Neural progenitor cell (in vitro differentiated cells): ENCODE results near the gene USP34. TPM values are rescaled to one million over a fixed set of nuclear protein-coding genes. Genes with fewer than 3 reads are reported as not detected.

Experiments
- DNase-seq: peaks from one replicate; pipeline ENCODE4 v3.0.0-alpha.2; 2016; ENCODE audit warnings: low spot score
- H2AFZ ChIP-seq: fragments of 200-600 bp; sonication (generic); replicated peaks from 2 replicates; pipeline ENCODE4 v1.6.1; 2016; ENCODE audit warnings: antibody characterized with exemption
- H3F3A ChIP-seq: fragments of 200-600 bp; sonication (generic); 2 replicates; pipeline ENCODE4 v1.6.1; 2016; ENCODE audit warnings: antibody characterized with exemption, low read depth
- H3K27ac ChIP-seq: fragments of 200-600 bp; sonication (generic); 2 replicates; pipeline ENCODE4 v1.5.1; 2016; ENCODE audit warnings: mild to moderate bottlenecking
- H3K27me3 ChIP-seq: fragments of 200-600 bp; sonication (generic); 2 replicates; pipeline ENCODE4 v1.6.1; 2016; ENCODE audit warnings: mild to moderate bottlenecking, moderate library complexity
- H3K36me3 ChIP-seq: fragments of 200-600 bp; sonication (generic); 2 replicates; pipeline ENCODE4 v1.5.1; 2016
- H3K4me1 ChIP-seq: fragments of 200-600 bp; sonication (generic); 2 replicates; pipeline ENCODE4 v1.6.1; 2016; ENCODE audit warnings: mixed run types
- H3K4me2 ChIP-seq: fragments of 200-600 bp; sonication (generic); 2 replicates; pipeline ENCODE4 v1.6.1; 2016
- H3K4me3 ChIP-seq: fragments of 200-600 bp; sonication (generic); 2 replicates; pipeline ENCODE4 v1.5.1; 2016
- H3K79me2 ChIP-seq: fragments of 200-600 bp; sonication (generic); 2 replicates; pipeline ENCODE4 v1.6.1; 2016; ENCODE audit warnings: low read depth
- H3K9ac ChIP-seq: fragments of 200-600 bp; sonication (generic); 2 replicates; pipeline ENCODE4 v1.6.1; 2016
- H3K9me3 ChIP-seq: fragments of 200-600 bp; sonication (generic); 2 replicates; pipeline ENCODE4 v1.5.1; 2016; ENCODE audit warnings: low read depth
- H4K20me1 ChIP-seq: fragments of 200-600 bp; sonication (generic); 2 replicates; pipeline ENCODE4 v1.6.1; 2016; ENCODE audit warnings: low read depth
- H3K27ac Mint-ChIP-seq: 3 replicates; pipeline ENCODE4 v1.8.0; 2021; ENCODE audit warnings: mixed read lengths
- H3K27me3 Mint-ChIP-seq: 2 replicates; pipeline ENCODE4 v1.8.0; 2022; ENCODE audit warnings: low read depth, mild to moderate bottlenecking, inconsistent platforms, moderate library complexity, mixed read lengths; ENCODE audit not compliant: insufficient read depth
- H3K36me3 Mint-ChIP-seq: 3 replicates; pipeline ENCODE4 v1.8.0; 2021; ENCODE audit warnings: mixed read lengths
- H3K4me1 Mint-ChIP-seq: 3 replicates; pipeline ENCODE4 v1.8.0; 2021; ENCODE audit warnings: mixed read lengths
- H3K4me3 Mint-ChIP-seq: 3 replicates; pipeline ENCODE4 v1.8.0; 2021; ENCODE audit warnings: mild to moderate bottlenecking, moderate library complexity, mixed read lengths
- H3K9me3 Mint-ChIP-seq: 3 replicates; pipeline ENCODE4 v1.8.0; 2020; ENCODE audit warnings: mixed read lengths
- CTCF ChIP-seq: fragments of 200-600 bp; sonication (generic); IDR thresholded peaks from 2 replicates; pipeline ENCODE4 v1.5.1; 2017; ENCODE audit warnings: antibody characterized with exemption, mild to moderate bottlenecking
- EZH2 ChIP-seq: fragments of 200-600 bp; sonication (generic); IDR thresholded peaks from 2 replicates; pipeline ENCODE4 v1.6.1; 2017; ENCODE audit warnings: antibody characterized with exemption, mild to moderate bottlenecking, moderate library complexity
- EZH2phosphoT487 ChIP-seq: fragments of 200-600 bp; sonication (generic); IDR thresholded peaks from 2 replicates; pipeline ENCODE4 v1.6.1; 2017; ENCODE audit warnings: antibody characterized with exemption
- total RNA-seq: library from RNA; depleted of rRNA; stranded (reverse); fragments of >200 nt; gene quantifications from 2 replicates; pipeline ENCODE4 v1.2.3, GENCODE V29; 2015; ENCODE audit warnings: low replicate concordance

The USP34 gene
- total RNA-seq, 1 donor from 2014 or later = 162 TPM

- H3K27me3 Mint-ChIP-seq = no peaks in the 10 kb centered on the region
- Histone ChIP-seq H3K27me3 (no peaks in the 10 kb centered on the region), H3K9me3 (no peaks in the 10 kb centered on the region), H2AFZ (no peak overlapping the region), H3K27ac (no peak overlapping the region), H3K9ac (no peak overlapping the region), H3K4me3 (no peak overlapping the region), H3K4me1 (no peaks in the 10 kb centered on the region), H3K79me2 (peaks cover 15% of the 10 kb centered on the region), H3K36me3 (peaks cover 16% of the 10 kb centered on the region), H3K4me2 (no peak overlapping the region), H3F3A (no peaks in the 10 kb centered on the region), H4K20me1 (no peaks in the 10 kb centered on the region)
- TF ChIP-seq EZH2 (no peak), CTCF (no peak), EZH2phosphoT487 (no peak)
- no peaks in the 10 kb centered on the region for H3K9me3 Mint-ChIP-seq
- DNase-seq = no peak
- H3K27ac Mint-ChIP-seq = no peak overlapping the region
- H3K4me3 Mint-ChIP-seq = no peak overlapping the region
- no peaks in the 10 kb centered on the region for H3K4me1 Mint-ChIP-seq
- peaks cover 45% of the 10 kb centered on the region for H3K36me3 Mint-ChIP-seq
Observed at GRCh38 chr2:61371027-61371426, 99.9 kb downstream of the USP34 start.

GRCh38 chr2:61368687-61369665 lies 101.9 kb downstream of the USP34 start:
- Histone ChIP-seq H3K4me1 (no peaks in the 10 kb centered on the region), H3F3A (no peaks in the 10 kb centered on the region), H3K36me3 (peaks cover 11% of the 10 kb centered on the region), H3K4me2 (no peak overlapping the region), H3K27me3 (no peaks in the 10 kb centered on the region), H3K9me3 (no peaks in the 10 kb centered on the region), H4K20me1 (no peaks in the 10 kb centered on the region), H3K9ac (no peak overlapping the region), H3K27ac (no peak overlapping the region), H3K4me3 (no peak overlapping the region), H3K79me2 (peaks cover 20% of the 10 kb centered on the region), H2AFZ (no peak overlapping the region)
- Mint-ChIP-seq H3K4me1 (no peaks in the 10 kb centered on the region), H3K4me3 (no peak overlapping the region), H3K27ac (no peak overlapping the region), H3K9me3 (no peaks in the 10 kb centered on the region), H3K27me3 (no peaks in the 10 kb centered on the region), H3K36me3 (peaks cover 37% of the 10 kb centered on the region)
- TF ChIP-seq EZH2 (no peak), CTCF (no peak), EZH2phosphoT487 (no peak)
- DNase-seq = no peak

GRCh38 chr2:61367177-61367576 lies 103.7 kb downstream of the USP34 start:
- H3K9me3 ChIP-seq = no peaks in the 10 kb centered on the region
- H3K79me2 ChIP-seq = peaks cover 23% of the 10 kb centered on the region
- peaks cover 20% of the 10 kb centered on the region for H3K36me3 ChIP-seq
- no peak overlapping the region for H2AFZ ChIP-seq
- Mint-ChIP-seq H3K9me3 (peaks cover 3% of the 10 kb centered on the region), H3K4me3 (no peak overlapping the region), H3K27ac (no peak overlapping the region), H3K4me1 (no peaks in the 10 kb centered on the region), H3K27me3 (no peaks in the 10 kb centered on the region), H3K36me3 (peaks cover 44% of the 10 kb centered on the region)
- H3K27ac ChIP-seq = no peak overlapping the region
- no peak for TF ChIP-seq CTCF
- no peak for TF ChIP-seq EZH2phosphoT487
- no peak for TF ChIP-seq EZH2
- H4K20me1 ChIP-seq = no peaks in the 10 kb centered on the region
- no peak for DNase-seq
- H3K27me3 ChIP-seq = no peaks in the 10 kb centered on the region
- H3K9ac ChIP-seq = no peak overlapping the region
- H3K4me1 ChIP-seq = no peaks in the 10 kb centered on the region
- H3K4me3 ChIP-seq = no peak overlapping the region
- H3K4me2 ChIP-seq = no peak overlapping the region
- no peaks in the 10 kb centered on the region for H3F3A ChIP-seq
